ENCODE results near the gene MT1M.

- TF ChIP-seq EZH2 (IDR thresholded peaks at IDR 0.05; ENCODE audit: insufficient read depth, poor library complexity, severe bottlenecking), result no peak
- TF ChIP-seq EZH2phosphoT487 (IDR thresholded peaks at IDR 0.05; ENCODE audit: insufficient read depth, low read depth), result no peak
Observed at GRCh38 chr16:56641166-56641565, 8.7 kb downstream of the MT1M start.
